ENCODE measurements around the gene DRD3.

DRD3 gene

DNA sequence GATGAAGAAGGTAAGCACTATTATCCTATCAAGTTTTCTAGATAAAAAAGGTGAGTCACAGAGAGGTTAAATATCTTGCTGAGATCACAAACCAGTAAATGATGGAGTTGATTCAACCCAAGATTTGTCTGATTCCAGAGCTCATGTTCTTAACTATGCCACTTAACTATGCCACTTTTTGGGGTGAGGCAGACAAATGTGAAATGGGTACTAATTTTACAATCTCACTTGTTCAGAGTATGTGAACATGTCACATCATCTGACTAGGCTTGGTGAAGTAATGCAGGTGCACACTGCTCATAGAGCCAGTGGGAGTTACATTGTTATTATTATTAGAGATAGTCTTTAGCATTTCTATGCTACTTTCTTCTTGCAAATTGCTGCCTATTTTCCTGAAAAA is 2.0 kb downstream of the DRD3 start:
- DNase-seq: no peak

DNA sequence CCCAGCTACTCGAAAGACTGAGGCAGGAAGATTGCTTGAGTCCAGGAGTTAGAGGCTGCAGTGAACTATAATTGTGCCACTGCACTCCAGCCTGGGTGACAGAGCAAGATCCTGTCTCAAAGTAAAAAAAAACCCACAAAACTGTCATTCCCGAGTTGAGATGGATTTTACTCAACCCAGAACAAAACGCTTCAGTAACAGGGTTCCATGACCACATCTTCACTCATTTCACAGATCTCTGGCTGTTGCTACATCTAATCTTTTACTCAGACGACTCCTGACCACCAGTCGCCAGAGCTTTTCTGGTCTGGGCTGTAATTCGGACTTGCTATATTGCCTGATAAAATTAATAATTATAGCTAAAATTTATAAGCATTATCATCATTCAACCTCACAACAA is 2.4 kb downstream of the DRD3 start:
- DNase-seq: no peak

DNA sequence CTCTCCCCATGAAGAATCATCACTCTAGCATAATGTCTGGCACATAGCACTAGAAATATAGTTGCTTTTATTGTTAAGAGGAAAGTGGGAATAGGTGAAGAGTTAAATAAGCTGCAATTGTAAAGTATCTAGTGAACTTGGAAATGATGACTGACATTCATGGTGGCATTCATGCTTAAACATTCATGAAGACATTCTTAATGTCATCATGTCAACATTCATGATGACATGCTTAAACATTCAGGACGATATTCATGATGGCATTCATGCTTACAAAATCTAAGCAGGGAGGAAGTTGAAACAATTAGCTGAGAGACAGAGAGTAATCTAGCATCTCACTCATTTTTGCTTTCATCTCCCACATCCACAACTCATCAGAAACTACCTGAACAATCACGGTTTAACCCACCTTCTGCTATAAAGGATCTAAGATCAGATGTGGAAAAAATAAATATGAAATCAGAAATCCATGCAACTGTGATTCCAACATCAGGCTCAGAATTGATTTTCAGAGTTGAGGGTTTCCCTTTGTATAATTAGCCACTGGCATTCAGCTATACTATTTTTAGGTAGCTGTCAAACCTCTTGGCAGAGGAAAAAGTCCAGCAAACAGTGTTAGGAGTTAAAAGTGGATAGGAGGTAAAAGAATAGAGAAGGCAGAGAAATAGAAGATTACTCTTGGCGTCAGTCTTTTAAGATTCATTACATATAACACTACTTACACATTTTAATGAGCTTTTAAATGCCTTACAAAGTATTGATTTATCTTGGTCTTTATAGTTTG is 3.5 kb downstream of the DRD3 start:
- DNase-seq: no peak

DNA sequence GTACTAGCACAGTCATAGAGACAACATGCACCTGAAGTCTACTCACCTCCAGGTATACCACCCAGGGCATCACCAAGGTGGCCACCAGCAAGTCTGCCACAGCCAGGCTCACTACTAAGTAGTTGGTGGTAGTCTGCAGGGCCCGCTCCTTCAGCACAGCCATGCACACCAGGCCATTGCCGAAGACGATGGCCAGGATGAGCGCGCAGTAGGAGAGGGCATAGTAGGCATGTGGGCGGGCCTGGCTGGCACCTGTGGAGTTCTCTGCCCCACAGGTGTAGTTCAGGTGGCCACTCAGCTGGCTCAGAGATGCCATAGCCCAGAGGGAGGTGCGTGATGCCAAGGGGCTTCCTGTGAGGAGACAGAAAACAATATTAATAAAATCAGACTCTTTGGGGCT is 7.2 kb downstream of the DRD3 start:
- DNase-seq: no peak

GRCh38 chr3:114168150-114168549 is 10.7 kb downstream of the DRD3 start:
- DNase-seq: no peak

DNA sequence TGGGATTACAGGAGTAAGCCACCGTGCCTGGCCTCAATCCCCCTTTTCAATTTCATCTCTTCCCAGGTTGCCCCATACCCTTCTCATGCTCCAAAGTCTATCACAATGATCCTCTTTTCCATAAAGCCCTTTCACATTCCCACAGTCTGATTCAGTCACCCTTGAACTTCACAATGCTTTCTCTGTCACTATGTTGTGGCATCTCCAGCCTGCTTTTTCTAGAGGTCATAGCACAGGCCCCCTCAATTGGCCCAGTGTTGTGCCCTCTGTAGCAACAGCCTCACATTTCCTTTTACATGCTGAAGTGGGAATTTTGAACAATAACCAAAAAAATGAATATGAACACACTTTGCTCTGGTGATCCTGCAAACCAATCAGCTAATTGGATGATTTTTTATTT is 21.5 kb downstream of the DRD3 start:
- DNase-seq: no peak

DNA sequence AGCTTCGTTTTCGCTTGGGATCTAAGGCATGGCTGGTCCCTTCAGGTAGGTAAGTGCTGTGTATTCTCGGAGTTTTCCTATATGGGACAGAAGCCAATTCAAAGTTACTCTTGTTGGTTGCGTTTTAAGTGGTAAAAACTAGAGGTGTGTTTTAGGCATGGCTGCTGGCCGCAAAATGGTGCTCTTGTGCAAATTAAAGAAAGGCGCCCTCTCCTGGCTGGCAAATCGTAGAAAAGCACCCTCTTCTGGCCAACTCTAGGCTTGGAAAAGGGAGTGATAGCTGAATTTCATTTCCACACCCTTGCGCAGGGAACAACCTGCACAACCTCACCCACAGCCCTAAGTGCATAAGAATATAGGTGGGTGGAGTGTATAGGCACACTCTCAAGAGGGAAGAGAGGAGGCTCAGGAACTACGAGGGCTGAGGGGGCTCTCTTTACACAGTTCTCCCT is 23.5 kb downstream of the DRD3 start:
- no peak for DNase-seq

- DNase-seq: no peak
These were observed 24.5 kb downstream of the DRD3 start for GRCh38 chr3:114154321-114154821.

- DNase-seq: peak; percentile 75
These were observed 26.2 kb downstream of the DRD3 start for GRCh38 chr3:114152519-114153151.

GRCh38 chr3:114151091-114151490 is 27.8 kb downstream of the DRD3 start:
- DNase-seq: no peak

GRCh38 chr3:114147251-114147650 is 31.6 kb downstream of the DRD3 start:
- no peak for DNase-seq

DNA sequence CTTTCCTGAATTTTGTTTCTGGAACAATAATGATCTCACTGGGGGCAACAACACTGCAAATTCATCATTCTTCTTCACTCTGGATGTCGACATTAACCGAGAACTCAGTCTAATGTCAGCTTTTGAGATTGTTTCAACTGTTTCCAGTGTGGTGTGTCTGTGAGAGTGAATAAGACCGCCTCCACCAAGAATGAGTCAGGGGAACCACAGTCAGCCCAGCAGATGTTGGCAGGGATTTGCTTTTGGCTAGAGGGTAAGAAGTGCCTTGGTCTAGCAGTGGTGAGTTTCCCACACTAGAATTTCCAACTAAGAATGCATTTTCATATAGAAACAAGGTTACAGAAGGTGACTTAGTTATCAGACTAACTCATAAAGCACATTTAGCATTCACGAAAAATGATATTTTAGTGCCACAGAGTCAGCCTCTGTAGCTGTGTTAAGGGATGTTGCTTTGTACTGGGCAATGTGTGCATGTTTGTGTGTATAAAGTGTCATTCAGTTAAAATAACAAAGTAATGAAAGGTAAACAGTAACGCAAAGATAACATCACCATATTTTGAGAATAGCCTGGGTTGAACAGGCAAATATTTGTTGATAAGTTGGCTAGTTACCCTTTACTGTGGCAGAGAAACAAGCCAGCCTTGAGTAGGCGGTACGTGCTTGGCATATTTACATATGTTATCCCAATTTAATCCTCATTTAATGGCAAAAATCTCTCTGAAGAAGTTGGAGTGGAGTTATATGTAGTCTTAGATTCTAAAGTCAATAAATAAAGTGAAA is 33.8 kb downstream of the DRD3 start:
- DNase-seq: no peak

GRCh38 chr3:114143817-114144216 is 35.0 kb downstream of the DRD3 start:
- no peak for DNase-seq

GRCh38 chr3:114139836-114140235 is 39.0 kb downstream of the DRD3 start:
- DNase-seq: no peak

- no peak for DNase-seq
These were observed 44.9 kb downstream of the DRD3 start for GRCh38 chr3:114133947-114134346.

GRCh38 chr3:114132500-114132899 is 46.4 kb downstream of the DRD3 start:
- no peak for DNase-seq

DNA sequence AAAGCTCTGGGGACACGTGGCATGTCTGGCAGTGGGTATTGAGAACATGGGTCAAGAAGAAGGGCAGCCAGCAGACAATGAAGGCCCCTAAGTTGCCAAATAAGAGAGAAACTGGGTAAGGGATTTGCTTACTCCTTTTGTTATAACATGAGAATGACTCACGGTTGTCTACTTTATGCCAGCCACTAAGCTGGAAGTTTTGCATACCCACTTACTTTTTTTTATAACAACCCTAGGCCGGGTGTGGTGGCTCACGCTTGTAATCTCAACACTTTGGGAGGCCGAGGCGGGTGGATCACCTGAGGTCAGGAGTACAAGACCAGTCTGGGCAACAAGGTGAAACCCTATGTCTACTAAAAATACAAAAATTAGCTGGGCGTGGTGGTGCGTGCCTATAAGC is 50.0 kb downstream of the DRD3 start:
- DNase-seq: no peak

GRCh38 chr3:114128231-114128630 is 50.6 kb downstream of the DRD3 start:
- no peak for DNase-seq

- DNase-seq: no peak
These were observed 51.3 kb downstream of the DRD3 start for GRCh38 chr3:114127517-114127916.

- no peak for DNase-seq
These were observed 52.4 kb downstream of the DRD3 start for GRCh38 chr3:114126461-114126860.

DNA sequence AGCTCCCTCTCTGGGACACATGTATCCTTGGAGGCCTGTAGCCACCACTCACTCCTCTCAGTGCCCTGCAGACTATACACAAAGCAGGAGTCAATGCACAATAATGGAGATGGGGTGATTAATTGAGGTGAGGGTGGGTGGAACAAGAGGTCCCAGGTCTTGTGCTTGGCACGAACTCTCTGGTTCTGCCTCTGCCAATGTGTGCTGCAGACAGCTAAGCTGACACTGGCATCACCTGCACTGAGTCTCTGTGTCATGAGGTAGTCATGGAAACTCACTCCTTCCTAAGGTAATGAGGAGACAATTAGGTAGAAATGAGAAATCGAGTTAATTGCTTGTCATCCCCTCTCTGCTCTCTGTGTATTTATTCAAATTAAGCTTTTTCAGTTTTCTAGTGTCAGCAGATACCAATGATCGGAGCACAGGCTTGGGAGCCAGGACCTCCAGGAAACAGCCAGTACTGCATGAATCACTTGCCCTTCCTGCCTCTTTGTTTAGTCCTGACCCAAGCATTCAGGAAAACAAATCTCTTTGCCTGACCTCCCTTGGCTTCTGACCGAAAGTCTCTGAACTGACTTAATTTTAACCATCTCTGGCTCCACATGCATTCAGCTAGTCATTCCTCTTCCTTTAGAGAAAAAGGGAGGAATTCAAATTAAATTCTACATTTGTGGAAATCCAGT is 56.7 kb downstream of the DRD3 start:
- DNase-seq: peak; percentile 36

GRCh38 chr3:114120211-114120610 is 58.6 kb downstream of the DRD3 start:
- no peak for DNase-seq

- DNase-seq: no peak
These were observed 59.1 kb downstream of the DRD3 start for GRCh38 chr3:114119776-114120175.

Data from NCI-H774 (cell line).